Mesenchymal stem cell (in vitro differentiated cells and primary cell): Measurements from ENCODE around the gene IFNW1.

Experiments used
- DNase-seq: peaks from one replicate; pipeline ENCODE4 v3.0.0-alpha.2; 2013
- H2AFZ ChIP-seq: one replicate; pipeline ENCODE4 v1.6.1; 2013; ENCODE audit warnings: low read depth, mild to moderate bottlenecking, control low read depth, inconsistent platforms, low read length, moderate library complexity
- H2AK5ac ChIP-seq: 2 replicates; pipeline ENCODE4 v1.6.1; 2013; ENCODE audit warnings: low read length, moderate library complexity, mild to moderate bottlenecking, inconsistent platforms; ENCODE audit not compliant: severe bottlenecking
- H2BK120ac ChIP-seq: one replicate; pipeline ENCODE4 v1.6.1; 2013; ENCODE audit warnings: low read depth, mild to moderate bottlenecking, inconsistent platforms, low read length, moderate library complexity
- H2BK12ac ChIP-seq, 2 experiments: one replicate each; pipeline ENCODE4 v1.6.1; 2013; ENCODE audit warnings: inconsistent platforms in 2 of 2, low read length in 2 of 2, mild to moderate bottlenecking in 2 of 2, moderate library complexity in 2 of 2, control low read depth in 1 of 2
- H2BK15ac ChIP-seq: one replicate; pipeline ENCODE4 v1.6.1; 2013; ENCODE audit warnings: mild to moderate bottlenecking, low read depth, inconsistent platforms; ENCODE audit not compliant: poor library complexity, severe bottlenecking
- H2BK5ac ChIP-seq: 2 replicates; pipeline ENCODE4 v1.6.1; 2013; ENCODE audit warnings: low read depth, mild to moderate bottlenecking, low read length, control low read depth, inconsistent platforms; ENCODE audit not compliant: poor library complexity, severe bottlenecking
- H3K14ac ChIP-seq, 2 experiments: one replicate each; pipeline ENCODE4 v1.6.1; 2013; ENCODE audit warnings: inconsistent platforms in 2 of 2, low read length in 2 of 2, control low read depth in 1 of 2, mild to moderate bottlenecking in 1 of 2, moderate library complexity in 1 of 2
- H3K18ac ChIP-seq, 2 experiments: one replicate each; pipeline ENCODE4 v1.6.1; 2013; ENCODE audit warnings: inconsistent platforms in 2 of 2, low read length in 2 of 2, control low read depth in 1 of 2, low read depth in 1 of 2, mild to moderate bottlenecking in 1 of 2
- H3K23ac ChIP-seq, 2 experiments: one replicate each; pipeline ENCODE4 v1.6.1; 2013; ENCODE audit warnings: inconsistent platforms in 2 of 2, low read length in 2 of 2, mild to moderate bottlenecking in 2 of 2, moderate library complexity in 2 of 2, control low read depth in 1 of 2
- H3K27ac ChIP-seq: 2 replicates; pipeline ENCODE4 v1.5.1; 2013; ENCODE audit warnings: mild to moderate bottlenecking, moderate library complexity, low read length, control low read depth, inconsistent platforms; ENCODE audit not compliant: poor library complexity, severe bottlenecking
- H3K27me3 ChIP-seq, 2 experiments: 2 replicates each; pipeline versions ENCODE4 v1.6.1 to v1.7.0; 2013; ENCODE audit warnings: low read length in 2 of 2, mild to moderate bottlenecking in 2 of 2, moderate library complexity in 2 of 2, control low read depth in 1 of 2, inconsistent platforms in 1 of 2; ENCODE audit not compliant: control insufficient read depth in 1 of 2, insufficient read depth in 1 of 2
- H3K36me3 ChIP-seq, 2 experiments: 2 replicates each; pipeline versions ENCODE4 v1.6.1 to v1.7.0; 2013; ENCODE audit warnings: low read length in 2 of 2, control low read depth in 1 of 2, inconsistent platforms in 1 of 2, low read depth in 1 of 2, mild to moderate bottlenecking in 1 of 2; ENCODE audit not compliant: insufficient read depth in 2 of 2, control insufficient read depth in 1 of 2
- H3K4ac ChIP-seq, 2 experiments: one replicate each; pipeline ENCODE4 v1.6.1; 2013; ENCODE audit warnings: inconsistent platforms in 2 of 2, low read length in 2 of 2, mild to moderate bottlenecking in 2 of 2, moderate library complexity in 2 of 2, control low read depth in 1 of 2, low read depth in 1 of 2
- H3K4me1 ChIP-seq: 2 replicates; pipeline ENCODE4 v1.6.1; 2013; ENCODE audit warnings: low read depth, low read length, control low read depth; ENCODE audit not compliant: control insufficient read depth, insufficient read depth
- H3K4me2 ChIP-seq: 2 replicates; pipeline ENCODE4 v1.6.1; 2013; ENCODE audit warnings: low read length, mild to moderate bottlenecking, inconsistent platforms; ENCODE audit not compliant: poor library complexity, severe bottlenecking
- H3K4me3 ChIP-seq, 2 experiments: 2 replicates each; pipeline versions ENCODE4 v1.5.1 to v1.7.0; 2013; ENCODE audit warnings: low read length in 2 of 2, mild to moderate bottlenecking in 2 of 2, control low read depth in 1 of 2, low read depth in 1 of 2; ENCODE audit not compliant: insufficient read depth in 1 of 2
- H3K79me1 ChIP-seq: replicated peaks from 2 replicates; pipeline ENCODE4 v1.6.1; 2013; ENCODE audit warnings: mild to moderate bottlenecking, control low read depth, low read length, inconsistent platforms; ENCODE audit not compliant: poor library complexity, severe bottlenecking
- H3K9ac ChIP-seq: 2 replicates; pipeline ENCODE4 v1.7.0; 2013; ENCODE audit warnings: mild to moderate bottlenecking, low read length, moderate library complexity
- H3K9me3 ChIP-seq: 2 replicates; pipeline ENCODE4 v1.7.0; 2013; ENCODE audit warnings: mild to moderate bottlenecking, low read length; ENCODE audit not compliant: control insufficient read depth
- H4K8ac ChIP-seq: one replicate; pipeline ENCODE4 v1.6.1; 2013; ENCODE audit warnings: inconsistent platforms, mild to moderate bottlenecking, low read length, moderate library complexity
- H4K91ac ChIP-seq: one replicate; pipeline ENCODE4 v1.6.1; 2013; ENCODE audit warnings: mild to moderate bottlenecking, low read length, inconsistent platforms
- WGBS: methylation state at CpG from one replicate; pipeline ENCODE4 v1.1.7; 2013; ENCODE audit warnings: mixed read lengths; 5-methylcytosine and 5-hydroxymethylcytosine counted together

IFNW1 gene

GRCh38 chr9:21110708-21111576 lies 30.7 kb downstream of the IFNW1 start:
- WGBS: 0% methylated on average over 1 of the region's 4 CpGs
- peak; percentile 78 for DNase-seq
- no peak overlapping the region for H3K18ac ChIP-seq
- H4K8ac ChIP-seq: no peak overlapping the region
- H3K27ac ChIP-seq: no peak overlapping the region
- no peak overlapping the region for H3K4ac ChIP-seq
- no peak overlapping the region for H2BK15ac ChIP-seq
- no peak overlapping the region for H2BK5ac ChIP-seq
- no peak overlapping the region for H2AK5ac ChIP-seq
- no peaks in the 10 kb centered on the region for H3K27me3 ChIP-seq
- H3K4me2 ChIP-seq: no peak overlapping the region
- H3K9ac ChIP-seq: no peak overlapping the region
- no peak overlapping the region for H3K14ac ChIP-seq
- no peak overlapping the region for H3K4me3 ChIP-seq
- H3K9me3 ChIP-seq: no peaks in the 10 kb centered on the region
- no peaks in the 10 kb centered on the region for H3K79me1 ChIP-seq
- no peak overlapping the region for H4K91ac ChIP-seq
- H3K4me1 ChIP-seq: no peaks in the 10 kb centered on the region
- H3K23ac ChIP-seq: no peak overlapping the region
- H3K36me3 ChIP-seq: no peaks in the 10 kb centered on the region
- no peak overlapping the region for H2AFZ ChIP-seq
- no peak overlapping the region for H2BK120ac ChIP-seq
- H2BK12ac ChIP-seq: no peak overlapping the region

- H3K14ac ChIP-seq: no peak overlapping the region
- H2BK12ac ChIP-seq: no peak overlapping the region
- H3K9me3 ChIP-seq: no peaks in the 10 kb centered on the region
- H3K4me1 ChIP-seq: no peaks in the 10 kb centered on the region
- H3K18ac ChIP-seq: no peak overlapping the region
- no peak overlapping the region for H2BK5ac ChIP-seq
- no peak overlapping the region for H3K23ac ChIP-seq
- no peak for DNase-seq
- no peaks in the 10 kb centered on the region for H3K36me3 ChIP-seq
- WGBS: 80% methylated on average over 1 of the region's 1 CpG
- no peak overlapping the region for H2BK15ac ChIP-seq
- no peaks in the 10 kb centered on the region for H3K79me1 ChIP-seq
- no peak overlapping the region for H3K9ac ChIP-seq
- no peak overlapping the region for H2AK5ac ChIP-seq
- H3K4ac ChIP-seq: no peak overlapping the region
- no peak overlapping the region for H2AFZ ChIP-seq
- H4K91ac ChIP-seq: no peak overlapping the region
- H3K4me2 ChIP-seq: no peak overlapping the region
- no peaks in the 10 kb centered on the region for H3K27me3 ChIP-seq
- no peak overlapping the region for H2BK120ac ChIP-seq
- no peak overlapping the region for H4K8ac ChIP-seq
- no peak overlapping the region for H3K27ac ChIP-seq
- no peak overlapping the region for H3K4me3 ChIP-seq
Observed at GRCh38 chr9:21104787-21105186, 36.8 kb downstream of the IFNW1 start.

DNA sequence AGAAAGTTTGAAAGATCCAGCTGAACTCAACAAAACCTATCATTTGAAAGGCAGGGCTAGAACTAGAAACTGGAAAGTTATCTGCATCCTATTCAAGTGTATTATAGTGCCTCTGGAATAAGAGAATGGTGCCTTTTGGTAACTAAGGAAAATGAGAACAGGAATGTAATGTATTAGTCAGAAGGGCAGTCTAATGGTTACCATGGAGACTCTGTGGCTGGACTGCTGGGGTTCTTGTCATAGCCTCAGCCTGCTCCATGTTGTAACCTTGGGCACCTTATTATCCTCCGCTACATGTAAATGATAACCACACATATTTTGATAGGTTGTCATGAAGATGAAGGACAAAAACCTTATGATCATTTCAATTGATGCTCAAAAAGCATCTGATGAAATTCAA lies 39.3 kb downstream of the IFNW1 start:
- no CpG with 5 or more reads among the region's 1 CpG for WGBS
- H4K91ac ChIP-seq: no peak overlapping the region

DNA sequence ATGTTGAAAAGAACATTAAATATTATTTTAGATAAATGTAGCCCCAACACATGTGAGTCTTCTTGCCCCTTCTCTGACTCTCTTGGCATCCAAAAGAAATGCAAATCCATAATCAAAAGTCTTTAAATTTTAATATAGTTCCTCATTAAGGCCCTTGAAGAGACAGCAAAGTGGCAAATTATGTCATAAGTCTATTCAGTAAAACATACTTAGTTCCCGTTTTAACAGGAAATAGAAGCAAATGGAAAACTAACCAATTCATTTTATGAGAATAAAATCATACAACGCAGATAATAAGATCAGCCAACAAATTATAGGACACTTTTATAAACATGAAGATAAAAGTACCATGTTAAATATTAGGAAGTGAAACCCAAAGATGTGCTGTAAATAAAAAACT lies 43.8 kb downstream of the IFNW1 start:
- Histone ChIP-seq H3K9ac (no peak overlapping the region), H2AK5ac (no peak overlapping the region), H3K27me3 (no peaks in the 10 kb centered on the region), H3K4me2 (no peak overlapping the region), H3K36me3 (no peaks in the 10 kb centered on the region), H2BK5ac (no peak overlapping the region), H3K9me3 (no peaks in the 10 kb centered on the region), H3K4ac (no peak overlapping the region), H3K4me3 (no peak overlapping the region), H3K4me1 (no peaks in the 10 kb centered on the region), H2BK12ac (no peak overlapping the region), H3K23ac (no peak overlapping the region), H2BK120ac (no peak overlapping the region), H3K27ac (no peak overlapping the region), H3K79me1 (no peaks in the 10 kb centered on the region), H2BK15ac (no peak overlapping the region), H4K91ac (no peak overlapping the region), H3K14ac (no peak overlapping the region), H2AFZ (no peak overlapping the region), H4K8ac (no peak overlapping the region), H3K18ac (no peak overlapping the region)
- no peak for DNase-seq
- WGBS: no CpG with 5 or more reads among the region's 2 CpGs

More for the DNA sequence above, 39.3 kb downstream of the IFNW1 start:
- Histone ChIP-seq H2BK120ac (no peak overlapping the region), H3K4me1 (no peaks in the 10 kb centered on the region), H3K14ac (no peak overlapping the region), H3K4ac (no peak overlapping the region), H2BK12ac (no peak overlapping the region), H3K18ac (no peak overlapping the region), H3K9ac (no peak overlapping the region), H3K4me3 (no peak overlapping the region), H4K8ac (no peak overlapping the region), H2AFZ (no peak overlapping the region), H3K27me3 (no peaks in the 10 kb centered on the region), H2BK15ac (no peak overlapping the region), H3K23ac (no peak overlapping the region), H3K79me1 (no peaks in the 10 kb centered on the region), H2AK5ac (no peak overlapping the region), H2BK5ac (no peak overlapping the region), H3K27ac (no peak overlapping the region), H3K36me3 (no peaks in the 10 kb centered on the region), H3K9me3 (no peaks in the 10 kb centered on the region), H3K4me2 (no peak overlapping the region)
- DNase-seq: peak; percentile 31
